ENCODE measurements around the gene CALCOCO1.
"Not testable (repeated sequence)": the region's sequence is repeated elsewhere in the genome, so short reads cannot be mapped to it uniquely, and the experiment has no call there.

CALCOCO1 gene

GRCh38 chr12:53766881-53767280 is 39.6 kb upstream of the CALCOCO1 start:
- H3K36me3 ChIP-seq (ENCODE audit: low read depth), result no peaks in the 10 kb centered on the region
- peaks cover 19% of the 10 kb centered on the region for H3K4me1 ChIP-seq (ENCODE audit: insufficient read depth, poor library complexity, severe bottlenecking)
- no peak for ATAC-seq (ENCODE audit: low read depth)
- no peak overlapping the region for H3K4me3 ChIP-seq (ENCODE audit: severe bottlenecking)
- DNase-seq (ENCODE audit: low spot score), result no peak
- no peaks in the 10 kb centered on the region for H3K9me3 ChIP-seq (ENCODE audit: severe bottlenecking)
- no peak overlapping the region for H3K27ac ChIP-seq (ENCODE audit: poor library complexity, severe bottlenecking)
- no peaks in the 10 kb centered on the region for H3K27me3 ChIP-seq (ENCODE audit: insufficient read depth, poor library complexity, severe bottlenecking)
- TF ChIP-seq CTCF (IDR thresholded peaks at IDR 0.05; ENCODE audit: poor library complexity, severe bottlenecking), result no peak

GRCh38 chr12:53765891-53766290 is 38.6 kb upstream of the CALCOCO1 start:
- no peaks in the 10 kb centered on the region for H3K9me3 ChIP-seq (ENCODE audit: severe bottlenecking)
- no peak overlapping the region for H3K27ac ChIP-seq (ENCODE audit: poor library complexity, severe bottlenecking)
- DNase-seq (ENCODE audit: low spot score), result no peak
- no peak for TF ChIP-seq CTCF (IDR thresholded peaks at IDR 0.05; ENCODE audit: poor library complexity, severe bottlenecking)
- no peak for ATAC-seq (ENCODE audit: low read depth)
- H3K36me3 ChIP-seq (ENCODE audit: low read depth), result no peaks in the 10 kb centered on the region
- no peaks in the 10 kb centered on the region for H3K27me3 ChIP-seq (ENCODE audit: insufficient read depth, poor library complexity, severe bottlenecking)
- peaks cover 15% of the 10 kb centered on the region for H3K4me1 ChIP-seq (ENCODE audit: insufficient read depth, poor library complexity, severe bottlenecking)
- no peak overlapping the region for H3K4me3 ChIP-seq (ENCODE audit: severe bottlenecking)

GRCh38 chr12:53764615-53765014 is 37.4 kb upstream of the CALCOCO1 start:
- Histone ChIP-seq H3K4me1 (ENCODE audit: insufficient read depth, poor library complexity, severe bottlenecking) (peaks cover 4% of the 10 kb centered on the region), H3K36me3 (ENCODE audit: low read depth) (no peaks in the 10 kb centered on the region), H3K27ac (ENCODE audit: poor library complexity, severe bottlenecking) (no peak overlapping the region), H3K27me3 (ENCODE audit: insufficient read depth, poor library complexity, severe bottlenecking) (no peaks in the 10 kb centered on the region), H3K4me3 (ENCODE audit: severe bottlenecking) (no peak overlapping the region), H3K9me3 (ENCODE audit: severe bottlenecking) (no peaks in the 10 kb centered on the region)
- DNase-seq (ENCODE audit: low spot score) (no peak), ATAC-seq (ENCODE audit: low read depth) (no peak)
- no peak for TF ChIP-seq CTCF (IDR thresholded peaks at IDR 0.05; ENCODE audit: poor library complexity, severe bottlenecking)

GRCh38 chr12:53762793-53763192 is 35.5 kb upstream of the CALCOCO1 start:
- H3K27me3 ChIP-seq (ENCODE audit: insufficient read depth, poor library complexity, severe bottlenecking); ATAC-seq (ENCODE audit: low read depth); H3K36me3 ChIP-seq (ENCODE audit: low read depth); H3K4me1 ChIP-seq (ENCODE audit: insufficient read depth, poor library complexity, severe bottlenecking); H3K27ac ChIP-seq (ENCODE audit: poor library complexity, severe bottlenecking); H3K4me3 ChIP-seq (ENCODE audit: severe bottlenecking); H3K9me3 ChIP-seq (ENCODE audit: severe bottlenecking); DNase-seq (ENCODE audit: low spot score): not testable (repeated sequence)

GRCh38 chr12:53761306-53761705 is 34.1 kb upstream of the CALCOCO1 start:
- H3K27ac ChIP-seq (ENCODE audit: poor library complexity, severe bottlenecking), result no peak overlapping the region
- no peaks in the 10 kb centered on the region for H3K9me3 ChIP-seq (ENCODE audit: severe bottlenecking)
- DNase-seq (ENCODE audit: low spot score) (no peak), ATAC-seq (ENCODE audit: low read depth) (0 out of 3 replicates have a peak, but pooled peaks have one; percentile 29)
- no peaks in the 10 kb centered on the region for H3K27me3 ChIP-seq (ENCODE audit: insufficient read depth, poor library complexity, severe bottlenecking)
- no peaks in the 10 kb centered on the region for H3K36me3 ChIP-seq (ENCODE audit: low read depth)
- no peak overlapping the region for H3K4me3 ChIP-seq (ENCODE audit: severe bottlenecking)
- no peaks in the 10 kb centered on the region for H3K4me1 ChIP-seq (ENCODE audit: insufficient read depth, poor library complexity, severe bottlenecking)
- TF ChIP-seq CTCF (IDR thresholded peaks at IDR 0.05; ENCODE audit: poor library complexity, severe bottlenecking), result no peak

Data from RWPE2 (cell line).